GM12878 (cell line): ENCODE results near the gene LINGO1.

Experiments
- CEBPB ChIP-seq, 2 experiments: fragments of 150-350 bp in 1 of 2; IDR thresholded peaks; 2 replicates each; pipeline ENCODE4 v1.6.1; 2012 to 2014; ENCODE audit warnings: low read depth in 2 of 2, low read length in 2 of 2, borderline replicate concordance in 1 of 2, inconsistent platforms in 1 of 2
- CHD4 ChIP-seq: fragments of 200-600 bp; sonication (generic); IDR thresholded peaks from 2 replicates; pipeline ENCODE4 v1.6.1; 2016; ENCODE audit warnings: mild to moderate bottlenecking
- CTCF ChIP-seq, 3 experiments: IDR thresholded peaks in 2 of 3; conservative IDR thresholded peaks in 1 of 3; 2 replicates each; pipeline ENCODE4 v1.5.1; 2011; ENCODE audit warnings: low read depth in 3 of 3, low read length in 3 of 3, mild to moderate bottlenecking in 3 of 3, control low read depth in 2 of 3, moderate library complexity in 2 of 3, inconsistent platforms in 1 of 3, mixed read lengths in 1 of 3; ENCODE audit not compliant: control insufficient read depth in 2 of 3, insufficient read depth in 1 of 3; ENCODE audit errors: extremely low read depth in 1 of 3
- EZH2 ChIP-seq: IDR thresholded peaks from 2 replicates; pipeline ENCODE4 v1.6.1; 2012; ENCODE audit warnings: low read depth, mild to moderate bottlenecking, control low read depth, inconsistent platforms, low read length, borderline replicate concordance; ENCODE audit not compliant: control insufficient read depth
- NFYA ChIP-seq: IDR thresholded peaks from 2 replicates; pipeline ENCODE4 v1.6.1; 2011; ENCODE audit warnings: low read depth, mild to moderate bottlenecking, low read length, improper control_type of control experiment, borderline replicate concordance
- POLR2A ChIP-seq: IDR thresholded peaks from 2 replicates; pipeline ENCODE4 v1.6.1; 2011; ENCODE audit warnings: low read depth, mild to moderate bottlenecking, low read length
- REST ChIP-seq: IDR thresholded peaks from 2 replicates; pipeline ENCODE4 v1.6.1; 2012; ENCODE audit warnings: mild to moderate bottlenecking, low read depth, low read length
- RFX5 ChIP-seq: IDR thresholded peaks from 2 replicates; pipeline ENCODE4 v1.6.1; 2011; ENCODE audit warnings: low read depth, low read length, improper control_type of control experiment
- ZNF274 ChIP-seq: IDR thresholded peaks from one replicate; pipeline ENCODE4 v1.8.0; 2011; ENCODE audit not compliant: insufficient read length, insufficient read depth

GRCh38 chr15:77574521-77575202, 58.0 kb downstream of the LINGO1 start:
- no peak for TF ChIP-seq CEBPB (IDR thresholded peaks at IDR 0.05; ENCODE audit: borderline replicate concordance in 1 of 2, low read depth in 2 of 2, low read length in 2 of 2)
- TF ChIP-seq POLR2A: no peak
- TF ChIP-seq NFYA: no peak
- no peak for TF ChIP-seq CTCF (IDR thresholded peaks at IDR 0.05 in 2 of 3, conservative IDR thresholded peaks at IDR 0.05 in 1 of 3; ENCODE audit: control insufficient read depth in 2 of 3, extremely low read depth in 1 of 3, insufficient read depth in 1 of 3, low read depth in 3 of 3, low read length in 3 of 3)
- TF ChIP-seq RFX5: no peak
- no peak for TF ChIP-seq CHD4
- no peak for TF ChIP-seq REST
- no peak for TF ChIP-seq ZNF274
- no peak for TF ChIP-seq EZH2
